ENCODE measurements around the gene C1orf167. TPM values are rescaled to one million over a fixed set of nuclear protein-coding genes. Genes with fewer than 3 reads are reported as not detected.

C1orf167 gene
- total and polyA plus RNA-seq, 2 donors from 2014 or later, result 1.9 to 4.2 TPM

- TF ChIP-seq CTCF (IDR thresholded peaks at IDR 0.05; ENCODE audit: borderline replicate concordance, extremely low read depth, insufficient read depth), result no peak
- H3K36me3 ChIP-seq (ENCODE audit: control insufficient read depth in 2 of 3, insufficient read depth in 3 of 3, low read length in 3 of 3), result no peaks in the 10 kb centered on the region
- H3K4me1 ChIP-seq (ENCODE audit: control insufficient read depth in 2 of 3, insufficient read depth in 2 of 3, low read depth in 1 of 3, low read length in 3 of 3), result peaks cover 0 to 21% (median 8%) of the 10 kb centered on the region in 3 donors
- DNase-seq (no peak), FAIRE-seq (no peak)
- H3K4me3 ChIP-seq (ENCODE audit: low read length in 3 of 3), result no peak overlapping the region
- no peaks in the 10 kb centered on the region for H3K27me3 ChIP-seq (ENCODE audit: control insufficient read depth, insufficient read depth, low read length)
- intact Hi-C loops (cut with DNase I), result no loop called here
- no peaks in the 10 kb centered on the region for H3K9me3 ChIP-seq (ENCODE audit: control insufficient read depth in 2 of 3, insufficient read depth in 1 of 3, low read length in 3 of 3)
- H3K27ac ChIP-seq (ENCODE audit: low read depth in 2 of 2, low read length in 2 of 2), result no peak overlapping the region
- no peak overlapping the region for H3K9ac ChIP-seq (ENCODE audit: low read length in 3 of 3)
Observed at GRCh38 chr1:11740258-11741192, 21.5 kb upstream of the C1orf167 start.

- FAIRE-seq, result no peak
- intact Hi-C loops (cut with DNase I), result no loop called here
- H3K27ac ChIP-seq (ENCODE audit: low read depth in 2 of 2, low read length in 2 of 2), result no peak overlapping the region
Observed at GRCh38 chr1:11741482-11741881, 20.5 kb upstream of the C1orf167 start.

GRCh38 chr1:11741919-11742558, 20.0 kb upstream of the C1orf167 start:
- Histone ChIP-seq H3K4me3 (ENCODE audit: low read length in 3 of 3) (no peak overlapping the region), H3K27ac (ENCODE audit: low read depth in 2 of 2, low read length in 2 of 2) (peak overlapping the region in 1 of 2 donors; percentile 14), H3K9me3 (ENCODE audit: control insufficient read depth in 2 of 3, insufficient read depth in 1 of 3, low read length in 3 of 3) (no peaks in the 10 kb centered on the region), H3K27me3 (ENCODE audit: control insufficient read depth, insufficient read depth, low read length) (no peaks in the 10 kb centered on the region), H3K4me1 (ENCODE audit: control insufficient read depth in 2 of 3, insufficient read depth in 2 of 3, low read depth in 1 of 3, low read length in 3 of 3) (peaks cover 0 to 17% (median 7%) of the 10 kb centered on the region in 3 donors), H3K9ac (ENCODE audit: low read length in 3 of 3) (no peak overlapping the region), H3K36me3 (ENCODE audit: control insufficient read depth in 2 of 3, insufficient read depth in 3 of 3, low read length in 3 of 3) (peaks cover 0 to 6% (median 3%) of the 10 kb centered on the region in 3 donors)
- TF ChIP-seq CTCF (IDR thresholded peaks at IDR 0.05; ENCODE audit: borderline replicate concordance, extremely low read depth, insufficient read depth), result no peak
- no peak for DNase-seq
- intact Hi-C loops (cut with DNase I), result no loop called here
- no peak for FAIRE-seq

More at GRCh38 chr1:11741482-11741881, 20.5 kb upstream of the C1orf167 start:
- Histone ChIP-seq H3K4me3 (ENCODE audit: low read length in 3 of 3) (no peak overlapping the region), H3K9me3 (ENCODE audit: control insufficient read depth in 2 of 3, insufficient read depth in 1 of 3, low read length in 3 of 3) (no peaks in the 10 kb centered on the region), H3K27me3 (ENCODE audit: control insufficient read depth, insufficient read depth, low read length) (no peaks in the 10 kb centered on the region), H3K4me1 (ENCODE audit: control insufficient read depth in 2 of 3, insufficient read depth in 2 of 3, low read depth in 1 of 3, low read length in 3 of 3) (peaks cover 0 to 19% (median 8%) of the 10 kb centered on the region in 3 donors), H3K36me3 (ENCODE audit: control insufficient read depth in 2 of 3, insufficient read depth in 3 of 3, low read length in 3 of 3) (peaks cover 0 to 3% (median 3%) of the 10 kb centered on the region in 3 donors), H3K9ac (ENCODE audit: low read length in 3 of 3) (no peak overlapping the region)
- TF ChIP-seq CTCF (IDR thresholded peaks at IDR 0.05; ENCODE audit: borderline replicate concordance, extremely low read depth, insufficient read depth), result no peak
- DNase-seq, result no peak
